HEK293 (cell line): ENCODE results near the gene DNAJC11.

Source experiments
- CTCF ChIA-PET: fragments of 350-600 bp; formaldehyde crosslinking; extraction: SDS; loops from one replicate; lab custom pipeline; 2021; ENCODE audit warnings: antibody characterized with exemption; lab: Yijun Ruan, JAX
- POLR2A ChIA-PET: fragments of 300-600 bp; formaldehyde crosslinking; extraction: SDS; loops from one replicate; lab custom pipeline; 2020; ENCODE audit warnings: antibody characterized with exemption, inconsistent platforms; lab: Yijun Ruan, JAX
- H3K27ac ChIP-seq: fragments of 200-500 bp; sonication (Bioruptor generic); 2 replicates; pipeline ENCODE4 v1.5.1; 2014; ENCODE audit warnings: low read depth, low read length, control low read depth, inconsistent platforms; ENCODE audit errors: extremely low read depth
- H3K36me3 ChIP-seq, 2 experiments: fragments of 200-500 bp in 1 of 2; sonication (Bioruptor generic) in 1 of 2; 1 replicate in 1 of 2; 2 replicates in 1 of 2; pipeline ENCODE4 v1.5.1; 2014 to 2017; ENCODE audit warnings: inconsistent platforms in 2 of 2, low read length in 2 of 2; ENCODE audit not compliant: control insufficient read depth in 2 of 2, insufficient read depth in 1 of 2
- H3K4me1 ChIP-seq: fragments of 200-500 bp; sonication (Bioruptor generic); 2 replicates; pipeline ENCODE4 v1.5.1; 2014; ENCODE audit warnings: mild to moderate bottlenecking, low read length, inconsistent platforms; ENCODE audit not compliant: control insufficient read depth, insufficient read depth
- H3K4me3 ChIP-seq: 2 replicates; pipeline ENCODE4 v1.5.1; 2011; ENCODE audit warnings: low read depth, mild to moderate bottlenecking, control low read depth, low read length, moderate library complexity
- H3K9me3 ChIP-seq: fragments of 200-500 bp; sonication (Bioruptor generic); 2 replicates; pipeline ENCODE4 v1.5.1; 2014; ENCODE audit warnings: low read depth, low read length, inconsistent platforms; ENCODE audit not compliant: control insufficient read depth, insufficient read depth
- KLF16 ChIP-seq: fragments of 450-650 bp; formaldehyde crosslinking; IDR thresholded peaks from 2 replicates; pipeline ENCODE4 v1.5.1; 2017; ENCODE audit warnings: missing biosample characterization, missing genetic modification characterization
- SCRT1 ChIP-seq: fragments of 450-650 bp; formaldehyde crosslinking; IDR thresholded peaks from 2 replicates; pipeline ENCODE4 v1.5.1; 2016; ENCODE audit warnings: missing biosample characterization, missing genetic modification characterization, borderline replicate concordance
- SCRT2 ChIP-seq: fragments of 450-650 bp; formaldehyde crosslinking; IDR thresholded peaks from 2 replicates; pipeline ENCODE4 v1.5.1; 2016; ENCODE audit warnings: missing biosample characterization, missing genetic modification characterization
- SETDB1 ChIP-seq: IDR thresholded peaks from one replicate; pipeline ENCODE4 v1.6.1; 2017; ENCODE audit warnings: mild to moderate bottlenecking, low read length, moderate library complexity, mixed read lengths; ENCODE audit not compliant: insufficient read length
- SP3 ChIP-seq: fragments of 450-650 bp; formaldehyde crosslinking; IDR thresholded peaks from 2 replicates; pipeline ENCODE4 v1.5.1; 2016; ENCODE audit warnings: missing biosample characterization, missing genetic modification characterization
- TCF7L2 ChIP-seq: IDR thresholded peaks from 2 replicates; pipeline ENCODE4 v1.6.1; 2011; ENCODE audit warnings: low read depth, mild to moderate bottlenecking, inconsistent platforms, low read length, moderate library complexity, borderline replicate concordance
- YY2 ChIP-seq: fragments of 450-650 bp; formaldehyde crosslinking; IDR thresholded peaks from 2 replicates; pipeline ENCODE4 v1.5.1; 2016; ENCODE audit warnings: missing biosample characterization, missing genetic modification characterization
- ZEB2 ChIP-seq: fragments of 450-650 bp; formaldehyde crosslinking; IDR thresholded peaks from 2 replicates; pipeline ENCODE4 v1.5.1; 2016; ENCODE audit warnings: missing biosample characterization, missing genetic modification characterization
- ZNF114 ChIP-seq: fragments of 450-650 bp; formaldehyde crosslinking; IDR thresholded peaks from 2 replicates; pipeline ENCODE4 v1.5.0; 2017; ENCODE audit warnings: missing biosample characterization, missing genetic modification characterization
- ZNF121 ChIP-seq: fragments of 450-650 bp; formaldehyde crosslinking; IDR thresholded peaks from 2 replicates; pipeline ENCODE4 v1.5.1; 2016; ENCODE audit warnings: missing biosample characterization, missing genetic modification characterization
- ZNF23 ChIP-seq: fragments of 450-650 bp; formaldehyde crosslinking; IDR thresholded peaks from 2 replicates; pipeline ENCODE4 v1.5.1; 2016; ENCODE audit warnings: missing biosample characterization, missing genetic modification characterization, borderline replicate concordance
- ZNF239 ChIP-seq: fragments of 450-650 bp; formaldehyde crosslinking; IDR thresholded peaks from 2 replicates; pipeline ENCODE4 v1.5.1; 2016; ENCODE audit warnings: missing biosample characterization, missing genetic modification characterization
- ZNF302 ChIP-seq: fragments of 450-650 bp; formaldehyde crosslinking; IDR thresholded peaks from 2 replicates; pipeline ENCODE4 v1.5.1; 2016; ENCODE audit warnings: missing biosample characterization, missing genetic modification characterization, low read depth
- ZNF335 ChIP-seq: fragments of 450-650 bp; formaldehyde crosslinking; conservative IDR thresholded peaks from 2 replicates; pipeline ENCODE4 v1.5.1; 2016; ENCODE audit warnings: missing biosample characterization, missing genetic modification characterization
- ZNF423 ChIP-seq: fragments of 450-650 bp; formaldehyde crosslinking; IDR thresholded peaks from 2 replicates; pipeline ENCODE4 v1.5.1; 2016; ENCODE audit warnings: missing biosample characterization, missing genetic modification characterization
- ZNF426 ChIP-seq: fragments of 450-650 bp; formaldehyde crosslinking; IDR thresholded peaks from 2 replicates; pipeline ENCODE4 v1.5.1; 2017; ENCODE audit warnings: missing biosample characterization, missing genetic modification characterization, mild to moderate bottlenecking, inconsistent platforms, moderate library complexity
- ZNF521 ChIP-seq: fragments of 450-650 bp; formaldehyde crosslinking; IDR thresholded peaks from 2 replicates; pipeline ENCODE4 v1.5.1; 2017; ENCODE audit warnings: missing biosample characterization, mild to moderate bottlenecking, missing genetic modification characterization
- ZNF530 ChIP-seq: fragments of 450-650 bp; formaldehyde crosslinking; IDR thresholded peaks from 2 replicates; pipeline ENCODE4 v1.5.1; 2016; ENCODE audit warnings: low read depth, missing biosample characterization, missing genetic modification characterization
- ZNF621 ChIP-seq: fragments of 450-650 bp; formaldehyde crosslinking; IDR thresholded peaks from 2 replicates; pipeline ENCODE4 v1.5.1; 2017; ENCODE audit warnings: missing biosample characterization, missing genetic modification characterization
- ZNF623 ChIP-seq: fragments of 450-650 bp; formaldehyde crosslinking; IDR thresholded peaks from 2 replicates; pipeline ENCODE4 v1.5.1; 2016; ENCODE audit warnings: missing biosample characterization, missing genetic modification characterization
- ZNF777 ChIP-seq: fragments of 450-650 bp; formaldehyde crosslinking; IDR thresholded peaks from 2 replicates; pipeline ENCODE4 v1.5.1; 2017; ENCODE audit warnings: missing biosample characterization, missing genetic modification characterization, borderline replicate concordance
- TF ChIP-seq, protein P1 (sequence below): fragments of 450-650 bp; formaldehyde crosslinking; IDR thresholded peaks from 2 replicates; pipeline ENCODE4 v1.5.1; 2016; ENCODE audit warnings: missing biosample characterization, missing genetic modification characterization, borderline replicate concordance
- TF ChIP-seq, protein P2 (sequence below): fragments of 450-650 bp; formaldehyde crosslinking; conservative IDR thresholded peaks from 2 replicates; pipeline ENCODE4 v1.5.1; 2016; ENCODE audit warnings: low read depth, missing biosample characterization, missing genetic modification characterization
- TF ChIP-seq, protein P3 (sequence below): fragments of 450-650 bp; formaldehyde crosslinking; IDR thresholded peaks from 2 replicates; pipeline ENCODE4 v1.5.1; 2017; ENCODE audit warnings: missing biosample characterization, missing genetic modification characterization
- TF ChIP-seq, protein P4 (sequence below): fragments of 450-650 bp; formaldehyde crosslinking; IDR thresholded peaks from 2 replicates; pipeline ENCODE4 v1.5.1; 2016; ENCODE audit warnings: missing biosample characterization, missing genetic modification characterization
- TF ChIP-seq, protein P5 (sequence below): fragments of 450-650 bp; formaldehyde crosslinking; IDR thresholded peaks from 2 replicates; pipeline ENCODE4 v1.5.1; 2016; ENCODE audit warnings: missing biosample characterization, missing genetic modification characterization
- TF ChIP-seq, protein P6 (sequence below): sonication (generic); formaldehyde crosslinking; IDR thresholded peaks from 2 replicates; pipeline ENCODE4 v1.8.1; 2022; ENCODE audit warnings: mild to moderate bottlenecking, moderate library complexity, missing genetic modification reagents

Gene DNAJC11

DNA sequence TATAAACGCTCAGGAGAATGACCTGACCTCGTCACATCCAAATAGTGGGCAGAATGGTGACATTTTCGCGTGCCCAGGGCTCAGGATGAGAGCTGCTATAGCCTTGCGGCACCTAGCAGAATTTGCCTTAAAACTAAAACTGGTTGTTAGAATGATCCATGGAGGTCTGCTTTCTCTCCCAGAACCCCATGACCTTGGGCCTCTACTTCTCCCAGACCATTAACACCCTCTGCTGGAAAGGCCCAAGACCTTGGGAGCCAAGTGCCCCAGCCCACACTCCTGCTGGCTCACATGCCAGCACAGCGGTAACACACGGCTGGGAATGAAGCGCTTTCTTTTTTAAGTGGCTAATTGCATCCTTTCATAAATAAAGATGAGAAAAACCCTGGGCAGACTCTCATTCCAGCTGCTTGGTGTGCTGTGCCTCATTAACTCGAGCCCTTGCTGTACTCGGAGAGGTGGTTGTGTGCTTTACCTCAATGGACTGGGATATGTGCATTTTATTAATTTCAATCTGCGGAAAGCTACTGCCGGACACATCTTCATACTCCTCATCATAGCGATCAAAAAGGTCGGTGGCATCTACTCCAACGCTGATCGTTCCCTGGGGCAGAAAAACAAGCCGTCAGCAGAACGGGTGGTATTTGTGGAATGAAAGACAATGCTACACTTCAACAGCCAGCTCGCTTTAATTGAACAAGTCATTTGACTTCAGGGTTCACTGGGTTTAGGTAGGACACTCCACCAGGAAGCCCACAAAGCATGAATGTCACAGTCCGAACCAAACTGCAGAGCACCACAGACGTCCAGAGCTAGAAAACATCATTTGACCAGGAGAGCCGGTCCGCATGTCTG lies 48.0 kb downstream of the DNAJC11 start:
- POLR2A ChIA-PET = no interaction called here

DNA sequence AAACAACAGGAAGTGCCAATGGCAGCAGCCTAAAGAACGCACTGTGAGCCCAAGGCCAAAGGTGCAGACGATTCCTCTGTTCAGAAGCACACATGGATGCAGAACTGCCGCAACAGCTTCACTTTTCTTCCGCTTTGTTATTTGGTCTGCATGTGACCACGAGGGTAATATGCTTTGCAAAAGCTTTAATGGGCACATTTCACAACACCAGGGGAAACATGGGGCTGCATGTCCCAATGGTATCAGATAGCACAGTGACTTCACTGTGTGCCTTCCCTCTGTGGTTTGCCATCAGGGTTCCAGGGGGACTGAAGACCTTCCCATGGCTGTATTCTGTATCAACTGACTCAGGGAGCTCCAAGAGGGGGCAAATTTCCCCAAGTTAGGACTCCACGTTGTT lies 48.6 kb downstream of the DNAJC11 start:
- Histone ChIP-seq H3K36me3 (peaks cover 0 to 61% of the 10 kb centered on the region in 2 experiments; a peak in 2 of 3 replicates), H3K4me3 (no peak overlapping the region), H3K4me1 (no peaks in the 10 kb centered on the region), H3K9me3 (no peaks in the 10 kb centered on the region), H3K27ac (no peak overlapping the region)
- CTCF ChIA-PET = no interaction called here
- POLR2A ChIA-PET = no interaction called here
- TF ChIP-seq, protein P1, sequence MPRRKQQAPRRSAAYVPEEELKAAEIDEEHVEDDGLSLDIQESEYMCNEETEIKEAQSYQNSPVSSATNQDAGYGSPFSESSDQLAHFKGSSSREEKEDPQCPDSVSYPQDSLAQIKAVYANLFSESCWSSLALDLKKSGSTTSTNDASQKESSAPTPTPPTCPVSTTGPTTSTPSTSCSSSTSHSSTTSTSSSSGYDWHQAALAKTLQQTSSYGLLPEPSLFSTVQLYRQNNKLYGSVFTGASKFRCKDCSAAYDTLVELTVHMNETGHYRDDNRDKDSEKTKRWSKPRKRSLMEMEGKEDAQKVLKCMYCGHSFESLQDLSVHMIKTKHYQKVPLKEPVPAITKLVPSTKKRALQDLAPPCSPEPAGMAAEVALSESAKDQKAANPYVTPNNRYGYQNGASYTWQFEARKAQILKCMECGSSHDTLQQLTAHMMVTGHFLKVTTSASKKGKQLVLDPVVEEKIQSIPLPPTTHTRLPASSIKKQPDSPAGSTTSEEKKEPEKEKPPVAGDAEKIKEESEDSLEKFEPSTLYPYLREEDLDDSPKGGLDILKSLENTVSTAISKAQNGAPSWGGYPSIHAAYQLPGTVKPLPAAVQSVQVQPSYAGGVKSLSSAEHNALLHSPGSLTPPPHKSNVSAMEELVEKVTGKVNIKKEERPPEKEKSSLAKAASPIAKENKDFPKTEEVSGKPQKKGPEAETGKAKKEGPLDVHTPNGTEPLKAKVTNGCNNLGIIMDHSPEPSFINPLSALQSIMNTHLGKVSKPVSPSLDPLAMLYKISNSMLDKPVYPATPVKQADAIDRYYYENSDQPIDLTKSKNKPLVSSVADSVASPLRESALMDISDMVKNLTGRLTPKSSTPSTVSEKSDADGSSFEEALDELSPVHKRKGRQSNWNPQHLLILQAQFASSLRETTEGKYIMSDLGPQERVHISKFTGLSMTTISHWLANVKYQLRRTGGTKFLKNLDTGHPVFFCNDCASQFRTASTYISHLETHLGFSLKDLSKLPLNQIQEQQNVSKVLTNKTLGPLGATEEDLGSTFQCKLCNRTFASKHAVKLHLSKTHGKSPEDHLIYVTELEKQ (tag by site-specific recombination) = no peak
- TF ChIP-seq ZNF777 (tag by site-specific recombination) (no peak), KLF16 (tag by site-specific recombination) (no peak), ZNF335 (tag by site-specific recombination) (no peak), ZEB2 (no peak), YY2 (tag by site-specific recombination) (no peak), ZNF121 (tag by site-specific recombination) (no peak), ZNF302 (tag by site-specific recombination) (no peak), SCRT1 (tag by site-specific recombination) (no peak)

More for the DNA sequence above, 48.0 kb downstream of the DNAJC11 start:
- no peak for TF ChIP-seq TCF7L2
- TF ChIP-seq ZNF530 = no peak
- no peak for TF ChIP-seq ZNF239 (tag by site-specific recombination)
- no peak for TF ChIP-seq SETDB1
- no peak for TF ChIP-seq ZNF114 (tag by site-specific recombination)
- TF ChIP-seq, protein P2, sequence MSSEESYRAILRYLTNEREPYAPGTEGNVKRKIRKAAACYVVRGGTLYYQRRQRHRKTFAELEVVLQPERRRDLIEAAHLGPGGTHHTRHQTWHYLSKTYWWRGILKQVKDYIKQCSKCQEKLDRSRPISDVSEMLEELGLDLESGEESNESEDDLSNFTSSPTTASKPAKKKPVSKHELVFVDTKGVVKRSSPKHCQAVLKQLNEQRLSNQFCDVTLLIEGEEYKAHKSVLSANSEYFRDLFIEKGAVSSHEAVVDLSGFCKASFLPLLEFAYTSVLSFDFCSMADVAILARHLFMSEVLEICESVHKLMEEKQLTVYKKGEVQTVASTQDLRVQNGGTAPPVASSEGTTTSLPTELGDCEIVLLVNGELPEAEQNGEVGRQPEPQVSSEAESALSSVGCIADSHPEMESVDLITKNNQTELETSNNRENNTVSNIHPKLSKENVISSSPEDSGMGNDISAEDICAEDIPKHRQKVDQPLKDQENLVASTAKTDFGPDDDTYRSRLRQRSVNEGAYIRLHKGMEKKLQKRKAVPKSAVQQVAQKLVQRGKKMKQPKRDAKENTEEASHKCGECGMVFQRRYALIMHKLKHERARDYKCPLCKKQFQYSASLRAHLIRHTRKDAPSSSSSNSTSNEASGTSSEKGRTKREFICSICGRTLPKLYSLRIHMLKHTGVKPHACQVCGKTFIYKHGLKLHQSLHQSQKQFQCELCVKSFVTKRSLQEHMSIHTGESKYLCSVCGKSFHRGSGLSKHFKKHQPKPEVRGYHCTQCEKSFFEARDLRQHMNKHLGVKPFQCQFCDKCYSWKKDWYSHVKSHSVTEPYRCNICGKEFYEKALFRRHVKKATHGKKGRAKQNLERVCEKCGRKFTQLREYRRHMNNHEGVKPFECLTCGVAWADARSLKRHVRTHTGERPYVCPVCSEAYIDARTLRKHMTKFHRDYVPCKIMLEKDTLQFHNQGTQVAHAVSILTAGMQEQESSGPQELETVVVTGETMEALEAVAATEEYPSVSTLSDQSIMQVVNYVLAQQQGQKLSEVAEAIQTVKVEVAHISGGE (tag by site-specific recombination) = no peak
- no peak for TF ChIP-seq ZNF23 (tag by site-specific recombination)
- TF ChIP-seq, protein P3, sequence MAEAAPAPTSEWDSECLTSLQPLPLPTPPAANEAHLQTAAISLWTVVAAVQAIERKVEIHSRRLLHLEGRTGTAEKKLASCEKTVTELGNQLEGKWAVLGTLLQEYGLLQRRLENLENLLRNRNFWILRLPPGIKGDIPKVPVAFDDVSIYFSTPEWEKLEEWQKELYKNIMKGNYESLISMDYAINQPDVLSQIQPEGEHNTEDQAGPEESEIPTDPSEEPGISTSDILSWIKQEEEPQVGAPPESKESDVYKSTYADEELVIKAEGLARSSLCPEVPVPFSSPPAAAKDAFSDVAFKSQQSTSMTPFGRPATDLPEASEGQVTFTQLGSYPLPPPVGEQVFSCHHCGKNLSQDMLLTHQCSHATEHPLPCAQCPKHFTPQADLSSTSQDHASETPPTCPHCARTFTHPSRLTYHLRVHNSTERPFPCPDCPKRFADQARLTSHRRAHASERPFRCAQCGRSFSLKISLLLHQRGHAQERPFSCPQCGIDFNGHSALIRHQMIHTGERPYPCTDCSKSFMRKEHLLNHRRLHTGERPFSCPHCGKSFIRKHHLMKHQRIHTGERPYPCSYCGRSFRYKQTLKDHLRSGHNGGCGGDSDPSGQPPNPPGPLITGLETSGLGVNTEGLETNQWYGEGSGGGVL = no peak
- TF ChIP-seq, protein P4, sequence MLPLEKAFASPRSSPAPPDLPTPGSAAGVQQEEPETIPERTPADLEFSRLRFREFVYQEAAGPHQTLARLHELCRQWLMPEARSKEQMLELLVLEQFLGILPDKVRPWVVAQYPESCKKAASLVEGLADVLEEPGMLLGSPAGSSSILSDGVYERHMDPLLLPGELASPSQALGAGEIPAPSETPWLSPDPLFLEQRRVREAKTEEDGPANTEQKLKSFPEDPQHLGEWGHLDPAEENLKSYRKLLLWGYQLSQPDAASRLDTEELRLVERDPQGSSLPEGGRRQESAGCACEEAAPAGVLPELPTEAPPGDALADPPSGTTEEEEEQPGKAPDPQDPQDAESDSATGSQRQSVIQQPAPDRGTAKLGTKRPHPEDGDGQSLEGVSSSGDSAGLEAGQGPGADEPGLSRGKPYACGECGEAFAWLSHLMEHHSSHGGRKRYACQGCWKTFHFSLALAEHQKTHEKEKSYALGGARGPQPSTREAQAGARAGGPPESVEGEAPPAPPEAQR (tag by site-specific recombination) = no peak
- TF ChIP-seq ZNF521 (tag by site-specific recombination) = no peak
- TF ChIP-seq, protein P5, sequence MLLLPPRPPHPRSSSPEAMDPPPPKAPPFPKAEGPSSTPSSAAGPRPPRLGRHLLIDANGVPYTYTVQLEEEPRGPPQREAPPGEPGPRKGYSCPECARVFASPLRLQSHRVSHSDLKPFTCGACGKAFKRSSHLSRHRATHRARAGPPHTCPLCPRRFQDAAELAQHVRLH (tag by site-specific recombination) = no peak
- no peak for TF ChIP-seq ZNF621
- no peak for TF ChIP-seq ZNF423 (tag by site-specific recombination)
- TF ChIP-seq, protein P6, sequence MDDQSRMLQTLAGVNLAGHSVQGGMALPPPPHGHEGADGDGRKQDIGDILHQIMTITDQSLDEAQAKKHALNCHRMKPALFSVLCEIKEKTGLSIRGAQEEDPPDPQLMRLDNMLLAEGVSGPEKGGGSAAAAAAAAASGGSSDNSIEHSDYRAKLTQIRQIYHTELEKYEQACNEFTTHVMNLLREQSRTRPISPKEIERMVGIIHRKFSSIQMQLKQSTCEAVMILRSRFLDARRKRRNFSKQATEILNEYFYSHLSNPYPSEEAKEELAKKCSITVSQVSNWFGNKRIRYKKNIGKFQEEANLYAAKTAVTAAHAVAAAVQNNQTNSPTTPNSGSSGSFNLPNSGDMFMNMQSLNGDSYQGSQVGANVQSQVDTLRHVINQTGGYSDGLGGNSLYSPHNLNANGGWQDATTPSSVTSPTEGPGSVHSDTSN = no peak
- no peak for TF ChIP-seq SP3
- TF ChIP-seq SCRT2 (tag by site-specific recombination) = no peak
- TF ChIP-seq ZNF426 = no peak
- no peak for TF ChIP-seq ZNF623 (tag by site-specific recombination)
- Histone ChIP-seq H3K9me3 (no peaks in the 10 kb centered on the region), H3K27ac (no peak overlapping the region), H3K36me3 (peaks cover 0 to 63% of the 10 kb centered on the region in 2 experiments; a peak in 2 of 3 replicates), H3K4me3 (no peak overlapping the region), H3K4me1 (no peaks in the 10 kb centered on the region)
- CTCF ChIA-PET = interaction anchor here (0.7 to 3.1 kb wide), 4 partner anchors 7 to 315 kb away, joined by 3 to 13 read pairs (median 4); no protein-coding TSS in a partner anchor
